HPDE6-E6E7 (cell line): ENCODE data around the gene IL17RB.

Experiments used
- DNase-seq: peaks from one replicate; pipeline ENCODE4 v3.0.0; 2011; ENCODE audit warnings: missing footprints; ENCODE audit errors: extremely low spot score

Gene IL17RB

GRCh38 chr3:53828581-53828980 is 17.8 kb upstream of the IL17RB start:
- DNase-seq: no peak

GRCh38 chr3:53829605-53830004 is 16.8 kb upstream of the IL17RB start:
- DNase-seq: no peak

GRCh38 chr3:53830944-53831343 is 15.4 kb upstream of the IL17RB start:
- DNase-seq: no peak

- no peak for DNase-seq
Observed at GRCh38 chr3:53833053-53833645, 13.2 kb upstream of the IL17RB start.

- DNase-seq: no peak
Observed at GRCh38 chr3:53833700-53834099, 12.7 kb upstream of the IL17RB start.

GRCh38 chr3:53834429-53835095 is 11.8 kb upstream of the IL17RB start:
- DNase-seq: no peak

GRCh38 chr3:53835257-53835656 is 11.1 kb upstream of the IL17RB start:
- no peak for DNase-seq

- no peak for DNase-seq
Observed at GRCh38 chr3:53836084-53836872, 10.1 kb upstream of the IL17RB start.

- DNase-seq: no peak
Observed at GRCh38 chr3:53837331-53837730, 9.0 kb upstream of the IL17RB start.

- no peak for DNase-seq
Observed at GRCh38 chr3:53841296-53841695, 5.1 kb upstream of the IL17RB start.

- no peak for DNase-seq
Observed at GRCh38 chr3:53842436-53843194, 3.8 kb upstream of the IL17RB start.

- no peak for DNase-seq
Observed at GRCh38 chr3:53843195-53844177, 2.9 kb upstream of the IL17RB start.

- DNase-seq: no peak
Observed at GRCh38 chr3:53844262-53845102, 1.9 kb upstream of the IL17RB start.

GRCh38 chr3:53845103-53845880 is 1.1 kb upstream of the IL17RB start:
- DNase-seq: no peak

GRCh38 chr3:53845881-53846133 is 561 bp upstream of the IL17RB start:
- no peak for DNase-seq

- DNase-seq: no peak
Observed at GRCh38 chr3:53846851-53847155, 435 bp downstream of the IL17RB start.

- DNase-seq: no peak
Observed at GRCh38 chr3:53849916-53850315, 3.5 kb downstream of the IL17RB start.

- DNase-seq: no peak
Observed at GRCh38 chr3:53850895-53851294, 4.5 kb downstream of the IL17RB start.

- DNase-seq: no peak
Observed at GRCh38 chr3:53856964-53857363, 10.6 kb downstream of the IL17RB start.
